Heart left ventricle (tissue), 13 donors: ENCODE results near the gene USP22.

Source experiments
- POLR2A ChIP-seq, 2 donors: fragments of 450-650 bp; IDR thresholded peaks; one replicate each; pipeline ENCODE4 v1.6.1; 2017; ENCODE audit warnings: antibody characterized with exemption in 2 of 2, mild to moderate bottlenecking in 2 of 2, moderate library complexity in 2 of 2
- TF ChIP-seq, protein P1 (sequence below), 12 donors: fragments of 200-600 bp; sonication (generic) in 4 of 12; IDR thresholded peaks; one replicate each; pipeline versions ENCODE4 v1.5.0 to v1.8.0; 2018 to 2022; ENCODE audit warnings: antibody characterized with exemption in 12 of 12, mild to moderate bottlenecking in 5 of 12
- donor health status: ischemic (EF 13 %, LVEDD 7.1; RV severe dilation, severe dysfunction).
- donor health status: DM: no; HTN: yes; CAD: no.
- donor health status: DM: no; HTN: no; CAD: no.
- donor health status: ischemic (EF 25% LVEDD 6.9; RV normal size, moderate dysfunction).
- donor health status: ischemic (EF 25% LVEDD 5.7; RV mildly dilated, moderate dysfunction).
- donor health status: ischemic (EF 35%, LVEDD 5.7; RV mildly dilated, moderate dysfunction).
- donor health status: nonischemic (EF 11% LVEDD 7.7; RV severe dilation, severe dysfunction).
- donor health status: DM: yes; HTN: yes; CAD: no.
- donor health status: PGD.
- donor health status: ischemic (EF 29% LVEDD 5.4; RV normal size, mild dysfunction).
- donor health status: nonischemic (EF 23%, LVEDD 6.1; RV moderate dilation, normal function).

DNA sequence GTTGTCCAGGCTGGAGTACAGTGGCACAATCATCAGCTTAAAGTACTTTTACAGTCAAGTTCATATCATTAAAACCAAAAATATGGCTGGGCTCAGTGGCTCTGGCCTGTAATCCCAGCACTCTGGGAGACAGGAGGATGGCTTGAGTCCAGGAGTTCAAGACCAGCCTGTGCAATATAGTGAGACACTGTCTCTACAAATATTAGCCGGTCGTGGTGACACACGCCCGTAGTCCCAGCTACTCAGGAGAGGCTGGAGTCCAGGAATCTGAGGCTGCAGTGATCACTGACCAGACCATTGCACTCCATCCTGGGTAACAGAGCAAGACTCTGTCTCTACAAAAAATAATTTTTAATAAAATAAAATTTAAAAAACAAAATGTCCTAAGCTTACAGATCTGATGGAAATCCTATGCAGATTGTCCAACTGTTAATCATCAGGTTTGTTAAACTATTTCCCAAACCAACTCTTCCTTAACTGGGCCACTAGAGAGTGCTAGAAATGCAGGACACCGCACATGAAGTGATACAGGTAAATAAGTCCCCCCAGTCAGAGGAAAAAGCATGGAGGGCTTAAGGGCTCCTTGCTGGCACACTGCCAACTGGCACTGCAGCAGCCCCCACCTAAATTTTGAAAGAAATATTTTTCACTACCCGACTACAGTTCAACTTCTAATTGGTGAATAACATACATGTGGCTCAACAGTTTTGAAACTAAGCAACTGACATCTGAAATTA lies 2.8 kb downstream of the USP22 start:
- TF ChIP-seq, protein P1, sequence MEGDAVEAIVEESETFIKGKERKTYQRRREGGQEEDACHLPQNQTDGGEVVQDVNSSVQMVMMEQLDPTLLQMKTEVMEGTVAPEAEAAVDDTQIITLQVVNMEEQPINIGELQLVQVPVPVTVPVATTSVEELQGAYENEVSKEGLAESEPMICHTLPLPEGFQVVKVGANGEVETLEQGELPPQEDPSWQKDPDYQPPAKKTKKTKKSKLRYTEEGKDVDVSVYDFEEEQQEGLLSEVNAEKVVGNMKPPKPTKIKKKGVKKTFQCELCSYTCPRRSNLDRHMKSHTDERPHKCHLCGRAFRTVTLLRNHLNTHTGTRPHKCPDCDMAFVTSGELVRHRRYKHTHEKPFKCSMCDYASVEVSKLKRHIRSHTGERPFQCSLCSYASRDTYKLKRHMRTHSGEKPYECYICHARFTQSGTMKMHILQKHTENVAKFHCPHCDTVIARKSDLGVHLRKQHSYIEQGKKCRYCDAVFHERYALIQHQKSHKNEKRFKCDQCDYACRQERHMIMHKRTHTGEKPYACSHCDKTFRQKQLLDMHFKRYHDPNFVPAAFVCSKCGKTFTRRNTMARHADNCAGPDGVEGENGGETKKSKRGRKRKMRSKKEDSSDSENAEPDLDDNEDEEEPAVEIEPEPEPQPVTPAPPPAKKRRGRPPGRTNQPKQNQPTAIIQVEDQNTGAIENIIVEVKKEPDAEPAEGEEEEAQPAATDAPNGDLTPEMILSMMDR (IDR thresholded peaks at IDR 0.05), result peak in 4 of 12 donors; percentile 13 to 44 (median 29)
- no peak for TF ChIP-seq POLR2A (IDR thresholded peaks at IDR 0.05)
